Sigmoid colon (tissue), 7 donors: ENCODE results near the gene TP53BP2. TPM values are rescaled to one million over a fixed set of nuclear protein-coding genes. Genes with fewer than 3 reads are reported as not detected.

ENCODE experiments used
- DNase-seq: peaks from one replicate; pipeline ENCODE4 v3.0.0-alpha.2; 2019
- H3K27ac ChIP-seq, 4 donors: fragments of 200-600 bp; sonication (generic); one replicate each; pipeline ENCODE4 v1.5.1; 2016 to 2019; ENCODE audit warnings: mild to moderate bottlenecking in 1 of 4
- H3K27me3 ChIP-seq, 3 donors: fragments of 200-600 bp; sonication (generic); one replicate each; pipeline ENCODE4 v1.5.1; 2019; ENCODE audit warnings: mild to moderate bottlenecking in 1 of 3
- H3K36me3 ChIP-seq, 4 donors: fragments of 200-600 bp; sonication (generic); one replicate each; pipeline ENCODE4 v1.5.1; 2016 to 2019
- H3K4me1 ChIP-seq, 4 donors: fragments of 200-600 bp; sonication (generic); one replicate each; pipeline ENCODE4 v1.5.1; 2017 to 2019
- H3K4me3 ChIP-seq, 4 donors: fragments of 200-600 bp; sonication (generic); one replicate each; pipeline ENCODE4 v1.5.1; 2017 to 2019; ENCODE audit warnings: mild to moderate bottlenecking in 2 of 4, moderate library complexity in 1 of 4
- H3K9me3 ChIP-seq, 4 donors: fragments of 200-600 bp in 3 of 4; sonication (generic) in 3 of 4; one replicate each; pipeline versions ENCODE4 v1.5.1 to v1.6.1; 2013 to 2019
- EP300 ChIP-seq, 4 donors: sonication (generic); formaldehyde crosslinking; IDR thresholded peaks; one replicate each; pipeline ENCODE4 v1.6.1; 2017; ENCODE audit warnings: antibody characterized with exemption in 4 of 4
- POLR2A ChIP-seq, 2 donors: fragments of 450-650 bp; IDR thresholded peaks; one replicate each; pipeline ENCODE4 v1.6.1; 2016; ENCODE audit warnings: antibody characterized with exemption in 2 of 2, mild to moderate bottlenecking in 2 of 2, moderate library complexity in 2 of 2
- POLR2AphosphoS5 ChIP-seq, 4 donors: sonication (generic); formaldehyde crosslinking; IDR thresholded peaks; one replicate each; pipeline ENCODE4 v1.6.1; 2017; ENCODE audit warnings: antibody characterized with exemption in 4 of 4
- WGBS, 2 donors: extraction: QIAGEN DNeasy Blood & Tissue Kit; methylation state at CpG; one replicate each; pipeline ENCODE4 v1.1.7; 2013; 5-methylcytosine and 5-hydroxymethylcytosine counted together
- intact Hi-C: fragments of 100-400 bp; cut with DNase I; formaldehyde crosslinking; loops from one replicate; pipeline ENCODE4 v1.15.1; 2023
- polyA plus RNA-seq, 3 donors: library from polyadenylated mRNA; stranded (reverse); fragments of 200-250 nt; gene quantifications; one replicate each; pipeline ENCODE4 v1.2.3, GENCODE V29; 2013
- total RNA-seq, 4 donors: library from RNA; depleted of rRNA; stranded (reverse); fragments of >200 nt; gene quantifications; one replicate each; pipeline ENCODE4 v1.1.0, GENCODE V29; 2016
- TF ChIP-seq, protein P1 (sequence below), 4 experiments: fragments of 450-650 bp in 3 of 4; fragments of 200-600 bp in 1 of 4; IDR thresholded peaks; one replicate each; pipeline ENCODE4 v1.5.1; 2016 to 2019; ENCODE audit warnings: antibody characterized with exemption in 4 of 4, mild to moderate bottlenecking in 3 of 4, moderate library complexity in 2 of 4
- donor health status: healthy with polysubstance abuse.
- donor health status: Bipolar disorder and iron deficiency.
- donor health status: healthy.

Gene TP53BP2
- total and polyA plus RNA-seq, 7 donors, result 10.2 to 28.5 (median 24.6) TPM

DNA sequence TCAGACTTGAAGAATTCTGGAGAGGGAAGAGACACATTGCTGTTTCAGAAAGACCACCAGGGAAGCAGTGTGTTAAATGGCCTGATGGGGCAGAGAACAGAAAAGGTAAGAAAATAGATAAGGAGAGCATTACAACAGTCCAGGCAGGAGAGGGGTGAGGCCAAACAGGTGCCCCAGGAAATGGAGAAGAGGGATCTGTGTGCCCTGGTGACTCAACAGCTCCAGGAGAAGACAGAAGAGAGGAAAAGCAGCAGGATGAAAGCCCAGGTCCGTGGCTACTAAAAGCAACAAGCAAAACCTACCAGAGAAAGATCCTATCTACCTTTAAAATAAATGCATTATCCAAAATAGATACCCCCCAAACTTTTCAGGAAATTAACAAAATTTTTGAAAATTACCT, 9.2 kb downstream of the TP53BP2 start:
- no peak for TF ChIP-seq POLR2AphosphoS5 (IDR thresholded peaks at IDR 0.05)
- TF ChIP-seq, protein P1, sequence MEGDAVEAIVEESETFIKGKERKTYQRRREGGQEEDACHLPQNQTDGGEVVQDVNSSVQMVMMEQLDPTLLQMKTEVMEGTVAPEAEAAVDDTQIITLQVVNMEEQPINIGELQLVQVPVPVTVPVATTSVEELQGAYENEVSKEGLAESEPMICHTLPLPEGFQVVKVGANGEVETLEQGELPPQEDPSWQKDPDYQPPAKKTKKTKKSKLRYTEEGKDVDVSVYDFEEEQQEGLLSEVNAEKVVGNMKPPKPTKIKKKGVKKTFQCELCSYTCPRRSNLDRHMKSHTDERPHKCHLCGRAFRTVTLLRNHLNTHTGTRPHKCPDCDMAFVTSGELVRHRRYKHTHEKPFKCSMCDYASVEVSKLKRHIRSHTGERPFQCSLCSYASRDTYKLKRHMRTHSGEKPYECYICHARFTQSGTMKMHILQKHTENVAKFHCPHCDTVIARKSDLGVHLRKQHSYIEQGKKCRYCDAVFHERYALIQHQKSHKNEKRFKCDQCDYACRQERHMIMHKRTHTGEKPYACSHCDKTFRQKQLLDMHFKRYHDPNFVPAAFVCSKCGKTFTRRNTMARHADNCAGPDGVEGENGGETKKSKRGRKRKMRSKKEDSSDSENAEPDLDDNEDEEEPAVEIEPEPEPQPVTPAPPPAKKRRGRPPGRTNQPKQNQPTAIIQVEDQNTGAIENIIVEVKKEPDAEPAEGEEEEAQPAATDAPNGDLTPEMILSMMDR (IDR thresholded peaks at IDR 0.05), result no peak
- no peak for TF ChIP-seq POLR2A (IDR thresholded peaks at IDR 0.05)
- H3K27me3 ChIP-seq, result no peaks in the 10 kb centered on the region
- no peak overlapping the region for H3K4me3 ChIP-seq
- intact Hi-C loops, result no loop called here
- peaks cover 0 to 76% (median 56%) of the 10 kb centered on the region in 4 donors for H3K4me1 ChIP-seq
- no peaks in the 10 kb centered on the region for H3K36me3 ChIP-seq
- no peak for DNase-seq
- WGBS, 2 donors, result 77 to 83% methylated on average over 1 of the region's 1 CpG
- H3K27ac ChIP-seq, result no peak overlapping the region
- H3K9me3 ChIP-seq, result no peaks in the 10 kb centered on the region

DNA sequence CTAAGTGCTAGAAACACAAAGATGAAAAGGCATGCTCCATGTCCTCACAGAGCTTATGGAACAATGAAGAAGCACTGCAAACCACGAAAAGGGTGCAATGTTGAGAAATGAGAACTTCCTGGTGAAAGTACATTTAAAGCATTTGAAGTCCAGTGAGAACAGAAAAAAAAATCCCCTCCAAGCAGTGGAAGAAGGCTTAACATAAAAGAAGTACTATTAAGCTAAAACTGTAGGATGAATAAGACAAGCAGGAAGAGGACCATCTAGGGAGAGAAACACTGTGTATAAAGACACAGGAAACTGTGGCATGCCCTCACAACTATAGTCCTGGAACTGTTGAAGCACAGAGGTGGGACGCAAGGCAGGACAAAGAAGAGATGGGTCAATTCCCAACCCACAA, 10.0 kb downstream of the TP53BP2 start:
- DNase-seq, result no peak
- Histone ChIP-seq H3K4me1 (peaks cover 0 to 70% (median 52%) of the 10 kb centered on the region in 4 donors), H3K36me3 (no peaks in the 10 kb centered on the region), H3K9me3 (no peaks in the 10 kb centered on the region), H3K27ac (peak overlapping the region; percentile 19 to 67 (median 65)), H3K4me3 (no peak overlapping the region), H3K27me3 (no peaks in the 10 kb centered on the region)
- intact Hi-C loops, result no loop called here
- 52 to 71% methylated on average over 2 of the region's 2 CpGs for WGBS, 2 donors
- TF ChIP-seq POLR2A (IDR thresholded peaks at IDR 0.05), result no peak
- TF ChIP-seq, protein P1 (IDR thresholded peaks at IDR 0.05), result no peak
- TF ChIP-seq POLR2AphosphoS5 (IDR thresholded peaks at IDR 0.05), result no peak
- no peak for TF ChIP-seq EP300 (IDR thresholded peaks at IDR 0.05)

DNA sequence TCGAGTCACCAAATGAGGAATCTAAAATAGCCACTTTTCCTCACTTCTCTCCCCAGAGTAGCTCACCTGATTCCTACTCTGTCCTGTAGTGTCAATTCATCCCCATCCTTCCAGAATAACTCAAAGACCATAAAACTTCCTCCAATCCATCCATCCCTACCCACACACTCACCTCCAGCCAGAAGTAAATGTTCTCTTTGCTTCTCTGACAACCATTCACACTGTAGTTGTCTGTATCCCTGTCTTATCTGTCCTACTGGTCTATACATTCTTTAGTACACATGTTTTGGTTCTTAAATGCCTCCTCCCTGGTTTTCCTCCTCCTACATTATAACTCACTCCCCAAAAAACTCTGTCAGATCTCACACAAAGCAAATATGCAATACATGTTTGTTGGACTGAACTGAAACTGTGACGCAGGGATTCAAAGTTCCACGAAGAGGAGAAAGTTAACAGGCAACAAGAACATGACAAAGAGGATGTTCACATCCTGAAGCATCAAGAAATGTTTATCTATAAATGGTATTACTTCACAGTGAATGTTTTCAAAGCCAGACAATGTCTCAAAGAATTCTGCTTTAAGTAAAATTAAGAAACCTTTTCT, 11.0 kb downstream of the TP53BP2 start:
- no peaks in the 10 kb centered on the region for H3K36me3 ChIP-seq
- 64 to 68% methylated on average over 3 of the region's 3 CpGs for WGBS, 2 donors
- intact Hi-C loops, result no loop called here
- DNase-seq, result no peak
- H3K4me1 ChIP-seq, result peaks cover 0 to 62% (median 48%) of the 10 kb centered on the region in 4 donors
- peak in 1 of 4 donors; percentile 14 for TF ChIP-seq POLR2AphosphoS5 (IDR thresholded peaks at IDR 0.05)
- TF ChIP-seq, protein P1 (IDR thresholded peaks at IDR 0.05), result no peak
- no peaks in the 10 kb centered on the region for H3K27me3 ChIP-seq
- no peak overlapping the region for H3K4me3 ChIP-seq
- H3K27ac ChIP-seq, result peak overlapping the region; percentile 39 to 67 (median 65)
- H3K9me3 ChIP-seq, result no peaks in the 10 kb centered on the region

DNA sequence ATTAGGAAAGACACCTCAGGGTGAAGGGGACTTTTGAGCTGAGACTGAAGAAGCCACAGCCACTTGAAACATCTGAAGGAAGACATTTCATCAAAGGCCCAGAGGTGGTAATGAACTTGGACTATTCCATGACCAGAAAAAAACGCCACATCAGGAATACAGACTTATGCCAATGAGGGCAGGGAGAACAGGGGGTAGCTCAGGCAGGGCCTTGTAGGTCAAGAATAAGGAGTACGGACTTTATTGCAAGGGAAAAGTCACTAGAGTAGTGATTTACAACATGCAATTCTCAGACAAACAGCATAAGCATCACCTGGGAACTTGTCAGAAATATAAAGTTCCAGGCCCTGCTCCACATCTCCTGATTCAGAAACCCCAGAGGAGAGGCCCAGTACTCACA, 11.8 kb downstream of the TP53BP2 start:
- Histone ChIP-seq H3K27ac (peak overlapping the region in 2 of 4 donors; percentile 64 to 67), H3K27me3 (no peaks in the 10 kb centered on the region), H3K36me3 (no peaks in the 10 kb centered on the region), H3K4me1 (peaks cover 0 to 62% (median 48%) of the 10 kb centered on the region in 4 donors), H3K9me3 (no peaks in the 10 kb centered on the region), H3K4me3 (no peak overlapping the region)
- no peak for DNase-seq
- WGBS, 2 donors, result 60 to 88% methylated on average over 2 of the region's 2 CpGs
- TF ChIP-seq EP300 (IDR thresholded peaks at IDR 0.05), result no peak
- no peak for TF ChIP-seq POLR2A (IDR thresholded peaks at IDR 0.05)
- no peak for TF ChIP-seq POLR2AphosphoS5 (IDR thresholded peaks at IDR 0.05)
- TF ChIP-seq, protein P1 (IDR thresholded peaks at IDR 0.05), result no peak
- intact Hi-C loops, result no loop called here

DNA sequence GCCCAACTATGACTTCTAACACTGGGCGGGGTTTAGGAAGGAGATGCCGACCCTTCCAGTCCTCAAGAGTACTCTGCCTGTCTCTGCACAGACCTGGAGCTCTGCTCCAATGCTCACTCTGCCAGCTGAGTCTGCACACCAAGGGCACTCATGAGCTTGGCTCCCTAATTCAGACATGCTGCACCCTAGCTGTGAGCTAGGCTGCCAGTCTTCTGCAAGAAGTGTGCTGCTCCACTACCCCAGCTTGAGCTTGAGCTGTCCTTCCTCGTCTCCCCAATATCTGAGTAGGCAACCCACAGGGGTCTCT, 13.2 kb downstream of the TP53BP2 start:
- no peaks in the 10 kb centered on the region for H3K9me3 ChIP-seq
- H3K27ac ChIP-seq, result peak overlapping the region; percentile 36 to 67 (median 63)
- 58 to 64% methylated on average over 3 of the region's 3 CpGs for WGBS, 2 donors
- no peak for DNase-seq
- H3K4me1 ChIP-seq, result peaks cover 0 to 55% (median 41%) of the 10 kb centered on the region in 4 donors
- H3K27me3 ChIP-seq, result no peaks in the 10 kb centered on the region
- H3K4me3 ChIP-seq, result no peak overlapping the region
- intact Hi-C loops, result no loop called here
- no peaks in the 10 kb centered on the region for H3K36me3 ChIP-seq
- TF ChIP-seq, protein P1 (IDR thresholded peaks at IDR 0.05), result no peak
- TF ChIP-seq POLR2A (IDR thresholded peaks at IDR 0.05) (no peak), EP300 (IDR thresholded peaks at IDR 0.05) (no peak), POLR2AphosphoS5 (IDR thresholded peaks at IDR 0.05) (no peak)
